Suprapubic skin (tissue), 4 donors: ENCODE results near the gene GPSM3. TPM values are rescaled to one million over a fixed set of nuclear protein-coding genes. Genes with fewer than 3 reads are reported as not detected.
A peak's percentile ranks its signal among the peaks of the same experiment; 100 is the strongest.

ENCODE experiments used
- DNase-seq, 2 donors: peaks; one replicate each; pipeline ENCODE4 v3.0.0-alpha.2; 2019; ENCODE audit warnings: low spot score in 2 of 2
- H3K27ac ChIP-seq: fragments of 200-600 bp; sonication (generic); one replicate; pipeline ENCODE4 v1.5.1; 2019
- H3K27me3 ChIP-seq: fragments of 200-600 bp; sonication (generic); one replicate; pipeline ENCODE4 v1.5.1; 2019
- H3K36me3 ChIP-seq: fragments of 200-600 bp; sonication (generic); one replicate; pipeline ENCODE4 v1.5.1; 2019
- H3K4me1 ChIP-seq: fragments of 200-600 bp; sonication (generic); one replicate; pipeline ENCODE4 v1.5.1; 2019
- H3K4me3 ChIP-seq: fragments of 200-600 bp; sonication (generic); one replicate; pipeline ENCODE4 v1.5.1; 2019; ENCODE audit warnings: mild to moderate bottlenecking
- H3K9me3 ChIP-seq: fragments of 200-600 bp; sonication (generic); one replicate; pipeline ENCODE4 v1.5.1; 2019
- CTCF ChIP-seq, 2 donors: fragments of 200-600 bp in 1 of 2; fragments of 450-650 bp in 1 of 2; sonication (generic) in 1 of 2; IDR thresholded peaks; one replicate each; pipeline ENCODE4 v1.5.1; 2016 to 2019; ENCODE audit warnings: antibody characterized with exemption in 2 of 2, mild to moderate bottlenecking in 1 of 2, moderate library complexity in 1 of 2
- EP300 ChIP-seq: sonication (generic); formaldehyde crosslinking; IDR thresholded peaks from one replicate; pipeline ENCODE4 v1.6.1; 2017; ENCODE audit warnings: antibody characterized with exemption
- POLR2A ChIP-seq, 2 donors: fragments of 450-650 bp; IDR thresholded peaks; one replicate each; pipeline ENCODE4 v1.6.1; 2017; ENCODE audit warnings: antibody characterized with exemption in 2 of 2, mild to moderate bottlenecking in 2 of 2, moderate library complexity in 2 of 2
- POLR2AphosphoS5 ChIP-seq, 3 donors: sonication (generic); formaldehyde crosslinking; IDR thresholded peaks; one replicate each; pipeline ENCODE4 v1.6.1; 2017; ENCODE audit warnings: antibody characterized with exemption in 3 of 3
- WGBS: methylation state at CpG from one replicate; pipeline ENCODE4 v1.1.5; 2018; 5-methylcytosine and 5-hydroxymethylcytosine counted together
- total RNA-seq, 4 donors: library from RNA; depleted of rRNA; stranded (reverse); fragments of >200 nt; gene quantifications; one replicate each; pipeline ENCODE4 v1.1.0, GENCODE V29; 2016

The GPSM3 gene
- total RNA-seq, 4 donors from 2014 or later: 4.8 to 5.5 (median 5.1) TPM

- TF ChIP-seq POLR2AphosphoS5 (IDR thresholded peaks at IDR 0.05): no peak
- no peak for TF ChIP-seq CTCF (IDR thresholded peaks at IDR 0.05)
- TF ChIP-seq POLR2A (IDR thresholded peaks at IDR 0.05): no peak
- TF ChIP-seq EP300: no peak
- Histone ChIP-seq H3K4me1 (no peaks in the 10 kb centered on the region), H3K36me3 (no peaks in the 10 kb centered on the region), H3K9me3 (no peaks in the 10 kb centered on the region), H3K27me3 (no peaks in the 10 kb centered on the region), H3K4me3 (no peak overlapping the region), H3K27ac (no peak overlapping the region)
- WGBS: 87% methylated on average over 3 of the region's 3 CpGs
- peak in 1 of 2 donors; percentile 14 for DNase-seq
Measured at GRCh38 chr6:32204268-32204715, 11.8 kb upstream of the GPSM3 start.

- no peak overlapping the region for H3K27ac ChIP-seq
- H3K4me3 ChIP-seq: no peak overlapping the region
- H3K27me3 ChIP-seq: no peaks in the 10 kb centered on the region
- no peaks in the 10 kb centered on the region for H3K36me3 ChIP-seq
- WGBS: 85% methylated on average over 6 of the region's 9 CpGs
- no peaks in the 10 kb centered on the region for H3K9me3 ChIP-seq
- TF ChIP-seq POLR2A (IDR thresholded peaks at IDR 0.05) (no peak), CTCF (IDR thresholded peaks at IDR 0.05) (no peak), EP300 (no peak), POLR2AphosphoS5 (IDR thresholded peaks at IDR 0.05) (no peak)
- peak in 1 of 2 donors; percentile 54 for DNase-seq
- H3K4me1 ChIP-seq: no peaks in the 10 kb centered on the region
Measured at GRCh38 chr6:32203426-32204267, 11.2 kb upstream of the GPSM3 start.

GRCh38 chr6:32202186-32202585, 9.7 kb upstream of the GPSM3 start:
- WGBS: 84% methylated on average over 4 of the region's 9 CpGs
- Histone ChIP-seq H3K4me1 (peaks cover 3% of the 10 kb centered on the region), H3K36me3 (no peaks in the 10 kb centered on the region), H3K4me3 (no peak overlapping the region), H3K27me3 (no peaks in the 10 kb centered on the region), H3K9me3 (no peaks in the 10 kb centered on the region), H3K27ac (no peak overlapping the region)
- no peak for TF ChIP-seq POLR2AphosphoS5 (IDR thresholded peaks at IDR 0.05)
- no peak for TF ChIP-seq POLR2A (IDR thresholded peaks at IDR 0.05)
- no peak for TF ChIP-seq CTCF (IDR thresholded peaks at IDR 0.05)
- TF ChIP-seq EP300: no peak
- peak in 1 of 2 donors; percentile 51 for DNase-seq

DNA sequence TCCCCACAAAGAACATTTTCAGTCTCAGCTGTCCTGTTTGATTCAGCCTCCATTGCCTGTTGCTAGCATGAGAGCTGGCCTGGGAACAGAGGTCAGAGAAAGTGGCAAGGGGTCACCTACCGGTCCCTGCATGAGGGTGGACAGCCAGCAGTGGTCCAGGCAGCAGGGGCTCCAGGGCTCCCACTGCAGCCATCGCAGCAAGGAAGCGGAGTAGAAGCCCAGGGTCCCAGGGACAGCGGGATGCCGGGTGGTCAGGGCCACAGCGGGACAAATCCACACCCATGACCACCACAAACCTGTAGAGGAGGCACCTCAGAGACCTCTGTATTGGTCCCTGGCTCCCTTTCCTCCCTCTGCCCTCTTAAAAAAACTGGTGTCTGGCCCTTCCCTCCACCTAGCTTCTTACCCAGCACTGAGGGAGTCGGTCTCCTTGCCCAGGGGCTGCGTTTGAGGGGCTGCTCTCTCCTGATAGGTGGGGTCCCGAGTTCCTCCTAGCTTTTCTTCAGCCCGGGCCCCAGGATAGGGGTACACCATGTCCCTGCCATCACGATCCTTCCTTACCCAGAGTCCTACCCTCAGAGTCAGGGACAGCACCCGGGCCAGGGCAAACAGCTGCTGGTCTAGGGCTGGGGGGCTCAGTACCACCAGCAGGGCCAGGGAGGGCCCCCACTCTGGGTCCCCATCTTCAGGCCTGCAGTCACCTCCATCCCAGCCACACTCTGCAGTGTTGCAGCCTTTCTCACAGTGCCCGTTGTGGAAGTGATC, 8.4 kb upstream of the GPSM3 start:
- H3K4me3 ChIP-seq: no peak overlapping the region
- TF ChIP-seq EP300: no peak
- TF ChIP-seq POLR2AphosphoS5 (IDR thresholded peaks at IDR 0.05): no peak
- H3K4me1 ChIP-seq: peaks cover 12% of the 10 kb centered on the region
- H3K9me3 ChIP-seq: no peaks in the 10 kb centered on the region
- peak in 1 of 2 donors; percentile 52 for DNase-seq
- WGBS: 91% methylated on average over 13 of the region's 13 CpGs
- H3K27ac ChIP-seq: no peak overlapping the region
- H3K27me3 ChIP-seq: no peaks in the 10 kb centered on the region
- H3K36me3 ChIP-seq: no peaks in the 10 kb centered on the region

GRCh38 chr6:32198866-32199265, 6.4 kb upstream of the GPSM3 start:
- H3K9me3 ChIP-seq: no peaks in the 10 kb centered on the region
- H3K4me3 ChIP-seq: no peak overlapping the region
- H3K4me1 ChIP-seq: peaks cover 22% of the 10 kb centered on the region
- no peak overlapping the region for H3K27ac ChIP-seq
- no peak for DNase-seq
- WGBS: 96% methylated on average over 15 of the region's 17 CpGs
- H3K27me3 ChIP-seq: no peaks in the 10 kb centered on the region
- H3K36me3 ChIP-seq: no peaks in the 10 kb centered on the region
- TF ChIP-seq EP300 (no peak), POLR2A (IDR thresholded peaks at IDR 0.05) (no peak), CTCF (IDR thresholded peaks at IDR 0.05) (no peak), POLR2AphosphoS5 (IDR thresholded peaks at IDR 0.05) (no peak)
